GM20000 (cell line): Measurements from ENCODE around the gene ATP6V1D.
A peak's percentile ranks its signal among the peaks of the same experiment; 100 is the strongest.
"Not testable (repeated sequence)": the region's sequence is repeated elsewhere in the genome, so short reads cannot be mapped to it uniquely, and the experiment has no call there.

Source experiments
- DNase-seq: peaks from one replicate; pipeline ENCODE4 v3.0.0; 2012; ENCODE audit warnings: low spot score
- CTCF ChIP-seq: IDR thresholded peaks from 2 replicates; pipeline ENCODE4 v1.5.1; 2012; ENCODE audit warnings: mild to moderate bottlenecking, control low read depth; ENCODE audit errors: extremely low read depth, missing control alignments

ATP6V1D gene

GRCh38 chr14:67352055-67352454 is 7.5 kb downstream of the ATP6V1D start:
- TF ChIP-seq CTCF, result no peak
- DNase-seq, result no peak

GRCh38 chr14:67345583-67345982 is 14.0 kb downstream of the ATP6V1D start:
- no peak for TF ChIP-seq CTCF
- DNase-seq, result no peak

GRCh38 chr14:67343601-67344230 is 15.9 kb downstream of the ATP6V1D start:
- no peak for DNase-seq
- no peak for TF ChIP-seq CTCF

- not testable (repeated sequence) for DNase-seq
Measured at GRCh38 chr14:67341231-67341630, 18.4 kb downstream of the ATP6V1D start.

- peak; percentile 40 for TF ChIP-seq CTCF
- DNase-seq, result no peak
Measured at GRCh38 chr14:67335781-67336180, 23.8 kb downstream of the ATP6V1D start.

- DNase-seq, result no peak
- TF ChIP-seq CTCF, result no peak
Measured at GRCh38 chr14:67332468-67332867, 27.1 kb downstream of the ATP6V1D start.

- no peak for DNase-seq
- TF ChIP-seq CTCF, result no peak
Measured at GRCh38 chr14:67331368-67332125, 28.1 kb downstream of the ATP6V1D start.

- not testable (repeated sequence) for DNase-seq
Measured at GRCh38 chr14:67329666-67330065, 29.9 kb downstream of the ATP6V1D start.
